ENCODE measurements around the gene TLE2. TPM values are rescaled to one million over a fixed set of nuclear protein-coding genes. Genes with fewer than 3 reads are reported as not detected.
A peak's percentile ranks its signal among the peaks of the same experiment; 100 is the strongest.

The TLE2 gene
- polyA plus RNA-seq, 1 donor (not counting 4 experiments of a cell fraction or from before 2014, with no cell fraction given), result 0.88 TPM

DNA sequence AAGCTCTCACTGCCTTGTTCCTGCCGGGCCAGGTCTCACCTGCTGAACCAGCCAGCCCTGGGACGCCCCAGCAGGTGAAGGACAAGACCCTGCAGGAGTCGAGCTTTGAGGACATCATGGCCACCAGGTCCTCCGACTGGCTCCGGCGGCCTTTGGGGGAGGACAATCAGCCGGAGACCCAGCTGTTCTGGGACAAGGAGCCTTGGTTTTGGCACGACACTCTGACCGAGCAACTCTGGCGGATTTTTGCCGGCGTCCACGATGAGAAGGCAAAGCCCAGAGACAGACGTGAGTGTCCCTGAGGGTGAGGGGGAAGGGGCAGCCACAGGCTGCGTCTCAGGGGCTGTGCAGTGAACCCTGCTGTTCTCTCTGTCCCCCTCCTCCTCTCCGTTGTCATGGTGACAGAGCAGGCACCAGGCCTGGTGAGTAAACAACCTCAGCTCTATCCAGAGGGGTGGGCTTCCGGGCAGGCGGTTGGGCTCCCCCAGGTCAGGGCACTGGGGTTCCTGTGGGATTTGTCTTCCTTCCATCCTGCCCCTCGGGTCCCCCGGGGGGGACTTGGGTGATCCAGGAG lies 42.0 kb downstream of the TLE2 start:
- Histone ChIP-seq H3K4me3 (ENCODE audit: control insufficient read depth in 2 of 3, extremely low read depth in 1 of 3, insufficient read depth in 2 of 3, low read depth in 1 of 3, low read length in 3 of 3) (no peak overlapping the region), H3K9ac (ENCODE audit: control insufficient read depth, extremely low read depth, insufficient read depth, low read length) (no peak overlapping the region), H3K79me2 (ENCODE audit: control insufficient read depth, insufficient read depth, low read length) (no peaks in the 10 kb centered on the region), H4K20me1 (ENCODE audit: control insufficient read depth, extremely low read depth, insufficient read depth, low read length) (no peaks in the 10 kb centered on the region), H3K36me3 (ENCODE audit: control insufficient read depth in 2 of 2, extremely low read depth in 1 of 2, insufficient read depth in 2 of 2, low read length in 2 of 2) (no peaks in the 10 kb centered on the region), H3K4me2 (ENCODE audit: control insufficient read depth, extremely low read depth, insufficient read depth, low read depth, low read length) (no peak overlapping the region), H3K4me1 (ENCODE audit: control insufficient read depth, extremely low read depth, insufficient read depth, low read length) (peaks cover 19% of the 10 kb centered on the region), H3K9me3 (ENCODE audit: control insufficient read depth, low read depth, low read length) (no peaks in the 10 kb centered on the region), H3K27me3 (ENCODE audit: control insufficient read depth, extremely low read depth, insufficient read depth, low read length) (no peaks in the 10 kb centered on the region), H2AFZ (ENCODE audit: control insufficient read depth, low read length) (no peak overlapping the region), H3K9me1 (ENCODE audit: control insufficient read depth, extremely low read depth, insufficient read depth, low read length) (no peaks in the 10 kb centered on the region), H3K27ac (ENCODE audit: control insufficient read depth, insufficient read depth, low read length) (no peak overlapping the region)
- FAIRE-seq (no peak), DNase-seq (ENCODE audit: low read depth, low spot score) (no peak)
- TF ChIP-seq, protein P1, sequence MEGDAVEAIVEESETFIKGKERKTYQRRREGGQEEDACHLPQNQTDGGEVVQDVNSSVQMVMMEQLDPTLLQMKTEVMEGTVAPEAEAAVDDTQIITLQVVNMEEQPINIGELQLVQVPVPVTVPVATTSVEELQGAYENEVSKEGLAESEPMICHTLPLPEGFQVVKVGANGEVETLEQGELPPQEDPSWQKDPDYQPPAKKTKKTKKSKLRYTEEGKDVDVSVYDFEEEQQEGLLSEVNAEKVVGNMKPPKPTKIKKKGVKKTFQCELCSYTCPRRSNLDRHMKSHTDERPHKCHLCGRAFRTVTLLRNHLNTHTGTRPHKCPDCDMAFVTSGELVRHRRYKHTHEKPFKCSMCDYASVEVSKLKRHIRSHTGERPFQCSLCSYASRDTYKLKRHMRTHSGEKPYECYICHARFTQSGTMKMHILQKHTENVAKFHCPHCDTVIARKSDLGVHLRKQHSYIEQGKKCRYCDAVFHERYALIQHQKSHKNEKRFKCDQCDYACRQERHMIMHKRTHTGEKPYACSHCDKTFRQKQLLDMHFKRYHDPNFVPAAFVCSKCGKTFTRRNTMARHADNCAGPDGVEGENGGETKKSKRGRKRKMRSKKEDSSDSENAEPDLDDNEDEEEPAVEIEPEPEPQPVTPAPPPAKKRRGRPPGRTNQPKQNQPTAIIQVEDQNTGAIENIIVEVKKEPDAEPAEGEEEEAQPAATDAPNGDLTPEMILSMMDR (optimal IDR thresholded peaks at IDR 0.05 in 1 of 3, IDR thresholded peaks at IDR 0.05 in 1 of 3, conservative IDR thresholded peaks at IDR 0.05 in 1 of 3; ENCODE audit: extremely low read depth in 1 of 3, insufficient read depth in 2 of 3, low read length in 3 of 3), result no peak
- no peak for TF ChIP-seq EZH2 (IDR thresholded peaks at IDR 0.05; ENCODE audit: low read length)
- dilution Hi-C loops (cut with MboI; ENCODE audit: extremely low pct_ligation_motif_present, low sequenced_read_pairs), result no loop called here

DNA sequence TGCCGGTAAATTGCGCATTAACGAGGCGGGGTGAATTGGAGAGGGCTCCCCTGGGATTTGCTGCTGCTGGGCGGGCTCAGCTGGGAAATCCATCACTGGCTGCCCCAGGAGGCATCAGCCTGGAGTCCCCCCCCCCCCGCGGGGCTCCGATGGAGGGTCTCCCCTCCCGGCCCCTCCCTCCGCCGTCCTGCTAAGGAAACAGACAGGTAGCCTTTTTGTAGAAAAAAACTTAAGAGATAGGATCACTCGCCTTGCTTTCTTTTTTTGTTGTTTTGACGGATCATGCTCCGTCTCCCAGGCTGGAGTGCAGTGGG lies 44.9 kb downstream of the TLE2 start:
- H3K4me3 ChIP-seq (ENCODE audit: control insufficient read depth in 2 of 3, extremely low read depth in 1 of 3, insufficient read depth in 2 of 3, low read depth in 1 of 3, low read length in 3 of 3), result peak overlapping the region in 1 of 3 experiments; percentile 37
- H3K9me3 ChIP-seq (ENCODE audit: control insufficient read depth, low read depth, low read length), result no peaks in the 10 kb centered on the region
- H3K27ac ChIP-seq (ENCODE audit: control insufficient read depth, insufficient read depth, low read length), result no peak overlapping the region
- H3K9ac ChIP-seq (ENCODE audit: control insufficient read depth, extremely low read depth, insufficient read depth, low read length), result no peak overlapping the region
- peaks cover 19% of the 10 kb centered on the region for H3K4me1 ChIP-seq (ENCODE audit: control insufficient read depth, extremely low read depth, insufficient read depth, low read length)
- no peak for FAIRE-seq
- dilution Hi-C loops (cut with MboI; ENCODE audit: extremely low pct_ligation_motif_present, low sequenced_read_pairs), result no loop called here
- no peak for TF ChIP-seq EZH2 (IDR thresholded peaks at IDR 0.05; ENCODE audit: low read length)
- no peaks in the 10 kb centered on the region for H3K79me2 ChIP-seq (ENCODE audit: control insufficient read depth, insufficient read depth, low read length)
- no peaks in the 10 kb centered on the region for H3K9me1 ChIP-seq (ENCODE audit: control insufficient read depth, extremely low read depth, insufficient read depth, low read length)
- peak overlapping the region; percentile 53 for H3K4me2 ChIP-seq (ENCODE audit: control insufficient read depth, extremely low read depth, insufficient read depth, low read depth, low read length)
- no peaks in the 10 kb centered on the region for H3K27me3 ChIP-seq (ENCODE audit: control insufficient read depth, extremely low read depth, insufficient read depth, low read length)
- H2AFZ ChIP-seq (ENCODE audit: control insufficient read depth, low read length), result peak overlapping the region; percentile 16
- DNase-seq (ENCODE audit: low read depth, low spot score), result no peak
- H4K20me1 ChIP-seq (ENCODE audit: control insufficient read depth, extremely low read depth, insufficient read depth, low read length), result no peaks in the 10 kb centered on the region
- no peaks in the 10 kb centered on the region for H3K36me3 ChIP-seq (ENCODE audit: control insufficient read depth in 2 of 2, extremely low read depth in 1 of 2, insufficient read depth in 2 of 2, low read length in 2 of 2)

Measured in keratinocyte (primary cell).